Measurements from ENCODE around the gene TMEM121. TPM values are rescaled to one million over a fixed set of nuclear protein-coding genes. Genes with fewer than 3 reads are reported as not detected.

The TMEM121 gene
- total and polyA plus RNA-seq, 2 of the 8 experiments (the other 6 are each of a cell fraction or from before 2014, with no cell fraction given), result 1.9 TPM; not detected in 1

DNA sequence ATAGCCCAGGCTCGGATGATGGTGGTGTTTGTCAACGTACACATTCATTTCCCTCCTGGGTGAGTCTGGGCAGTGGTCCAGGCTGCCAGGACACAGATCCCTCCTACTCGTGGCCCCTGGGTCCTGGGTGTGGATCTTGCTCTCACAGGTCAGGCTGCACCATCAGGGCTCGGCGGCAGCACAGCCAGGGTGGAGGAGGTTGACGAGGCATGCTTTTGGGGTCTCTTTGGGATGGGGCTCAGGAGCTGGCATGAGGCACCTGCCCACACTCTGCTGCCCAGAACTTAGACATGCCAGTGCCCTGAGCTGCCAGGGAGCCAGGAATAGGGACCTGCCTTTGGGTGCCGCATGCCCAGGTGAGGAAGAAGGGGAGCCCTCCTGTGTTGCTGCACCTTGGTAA is 9.7 kb downstream of the TMEM121 start (continued):
- TF ChIP-seq CREB1 (IDR thresholded peaks at IDR 0.05) (no peak), SP2 (IDR thresholded peaks at IDR 0.05; ENCODE audit: low read length) (no peak)

Data from H1 (cell line).